CD4-positive, alpha-beta T cell treated with Interleukin-17A for 4 hours (primary cell): ENCODE data around the gene CD248.

Experiments
- DNase-seq: peaks from one replicate; pipeline ENCODE4 v3.0.0-alpha.2; 2020; ENCODE audit warnings: mixed read lengths

CD248 gene

DNA sequence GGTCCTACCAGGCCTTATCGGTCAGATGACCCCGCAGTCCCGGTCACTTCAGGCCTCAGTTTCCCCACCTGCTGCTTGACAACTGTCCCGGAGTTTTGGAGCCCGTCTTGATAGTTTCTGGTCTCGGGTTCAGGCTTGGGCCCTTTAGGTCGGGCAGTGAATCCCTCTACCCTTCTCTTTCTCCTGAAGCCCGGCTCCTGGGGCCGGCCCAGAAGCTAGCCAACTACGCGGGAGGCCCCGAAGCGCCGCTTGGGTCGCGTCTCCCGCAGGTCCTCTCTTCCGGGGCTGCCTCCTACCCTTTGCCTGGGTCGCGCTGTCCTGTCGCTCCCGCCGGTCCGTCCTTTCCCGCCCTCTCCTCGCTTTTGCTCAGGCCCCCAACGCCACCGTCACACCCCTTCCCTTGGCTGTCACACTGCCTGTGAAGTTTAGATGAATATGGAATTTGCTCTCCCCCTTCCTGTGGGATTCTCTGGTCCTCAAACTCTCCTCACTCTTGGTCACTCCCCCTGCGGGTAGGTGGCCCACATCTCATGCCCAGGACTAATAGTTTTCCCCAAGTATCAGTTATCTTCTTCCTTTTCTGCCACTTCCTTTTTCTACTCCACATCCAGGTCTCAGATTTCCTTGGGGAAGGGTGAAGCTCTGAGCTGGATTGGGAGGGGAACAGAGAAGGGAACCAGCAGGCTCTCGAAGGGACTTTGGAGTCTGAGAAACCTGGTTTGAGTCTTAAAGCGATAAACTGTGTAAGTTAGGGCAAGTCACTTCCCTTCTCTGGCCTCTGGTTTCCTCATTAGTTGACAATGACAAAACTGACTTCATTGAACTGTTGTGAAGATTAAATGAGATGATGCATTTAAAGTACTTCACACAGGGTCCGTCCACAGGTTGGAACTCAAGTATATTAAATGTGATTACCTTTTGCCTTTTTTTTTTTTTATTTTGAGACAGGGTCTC, 47.6 kb downstream of the CD248 start:
- DNase-seq: no peak

DNA sequence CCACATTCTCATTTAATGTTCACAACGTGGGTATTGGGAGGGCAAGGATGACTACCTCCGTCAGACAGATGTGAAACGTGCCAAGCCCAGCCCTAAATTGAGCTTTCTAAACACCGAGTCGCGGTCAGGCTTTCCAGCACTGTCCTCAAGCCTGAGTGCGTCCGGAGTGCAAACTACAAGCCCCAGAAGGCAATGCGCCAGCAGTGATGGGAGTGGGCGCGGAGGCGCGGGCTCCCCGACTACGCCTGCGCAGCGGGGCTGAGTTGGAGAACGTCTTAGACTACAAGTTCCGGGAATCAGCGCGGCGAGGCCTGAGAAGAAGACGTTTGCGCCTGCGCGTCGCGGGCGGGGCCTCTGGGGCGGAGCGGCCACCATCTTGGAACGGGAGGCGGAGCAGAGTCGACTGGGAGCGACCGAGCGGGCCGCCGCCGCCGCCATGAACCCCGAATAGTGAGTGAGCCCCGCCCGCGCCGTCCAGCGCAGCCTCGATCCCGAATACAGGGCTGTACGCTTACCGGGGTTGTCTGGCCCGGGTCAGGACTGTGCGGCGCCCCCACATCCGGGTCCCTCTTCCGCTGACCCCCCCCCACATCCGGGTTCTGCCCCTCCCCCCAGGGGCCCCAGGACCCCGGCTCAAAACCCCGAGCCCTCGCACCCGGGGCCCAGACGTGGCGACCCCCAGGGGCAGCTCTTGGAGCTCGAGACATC, 48.4 kb downstream of the CD248 start, which contains the start of gene RAB1B:
TSS of gene RAB1B (plus strand) at position 396 of the 708 bp plus-strand sequence. CDS start at position 437, 41 bp downstream.
- peak; percentile 100 for DNase-seq

DNA sequence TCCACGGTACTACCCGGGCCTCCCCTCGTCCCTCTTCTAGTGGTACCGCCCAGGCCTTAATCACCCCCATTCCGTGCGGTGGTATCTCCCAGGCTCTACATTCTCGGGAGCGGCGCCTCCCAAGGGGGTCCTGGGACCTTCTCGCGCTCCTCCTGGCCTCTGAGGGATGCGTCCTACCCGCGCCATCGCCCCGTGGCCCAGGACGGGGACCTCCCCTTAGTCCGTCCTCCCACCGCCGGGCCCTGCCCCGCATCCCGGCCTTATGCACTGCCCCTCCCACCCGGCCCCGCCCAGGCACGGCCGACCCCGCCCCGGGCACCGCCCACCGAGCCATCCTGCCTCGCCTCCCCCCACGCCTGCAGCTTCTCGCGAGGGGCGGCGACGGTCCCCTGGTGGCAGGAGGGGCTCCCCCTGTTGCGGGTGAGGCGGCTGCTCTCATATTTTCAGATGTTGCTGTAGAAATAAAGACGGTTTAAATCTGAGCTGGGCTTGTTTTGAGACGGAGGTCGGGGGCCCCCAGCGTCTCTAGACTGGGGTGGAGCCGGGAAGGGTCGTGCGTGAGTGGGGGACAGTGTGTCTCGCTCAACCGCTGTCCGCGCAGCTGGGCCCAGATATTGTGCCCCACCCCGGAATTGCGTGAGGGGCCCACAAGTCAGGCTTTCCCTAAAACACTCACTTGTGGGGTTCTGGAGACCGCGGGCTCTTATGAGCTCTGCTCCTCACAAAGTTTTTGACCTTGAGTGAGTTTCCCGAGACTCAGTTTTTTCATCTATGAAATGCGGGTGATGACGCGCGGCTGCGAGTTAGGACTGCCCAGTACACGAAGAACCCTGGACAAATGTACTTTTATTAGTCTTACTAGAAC, 49.2 kb downstream of the CD248 start:
- peak; percentile 90 for DNase-seq

DNA sequence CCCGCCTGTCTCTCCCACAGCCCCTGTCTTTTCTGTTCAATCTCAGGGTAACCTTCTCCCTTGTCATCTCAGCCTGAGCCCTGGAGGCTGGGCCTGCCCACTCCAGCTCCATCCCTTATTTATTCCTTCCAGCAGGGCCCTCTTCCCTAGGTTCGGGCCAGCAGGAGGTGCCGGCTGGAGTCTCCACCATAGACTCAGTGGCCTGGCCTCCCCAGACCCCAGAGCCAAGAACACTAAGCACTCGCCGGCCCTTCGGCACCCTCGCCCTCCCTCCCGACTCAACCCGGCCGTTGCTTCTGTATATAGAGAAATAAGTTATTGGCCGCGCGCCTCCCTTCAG, 49.8 kb downstream of the CD248 start:
- DNase-seq: no peak

DNA sequence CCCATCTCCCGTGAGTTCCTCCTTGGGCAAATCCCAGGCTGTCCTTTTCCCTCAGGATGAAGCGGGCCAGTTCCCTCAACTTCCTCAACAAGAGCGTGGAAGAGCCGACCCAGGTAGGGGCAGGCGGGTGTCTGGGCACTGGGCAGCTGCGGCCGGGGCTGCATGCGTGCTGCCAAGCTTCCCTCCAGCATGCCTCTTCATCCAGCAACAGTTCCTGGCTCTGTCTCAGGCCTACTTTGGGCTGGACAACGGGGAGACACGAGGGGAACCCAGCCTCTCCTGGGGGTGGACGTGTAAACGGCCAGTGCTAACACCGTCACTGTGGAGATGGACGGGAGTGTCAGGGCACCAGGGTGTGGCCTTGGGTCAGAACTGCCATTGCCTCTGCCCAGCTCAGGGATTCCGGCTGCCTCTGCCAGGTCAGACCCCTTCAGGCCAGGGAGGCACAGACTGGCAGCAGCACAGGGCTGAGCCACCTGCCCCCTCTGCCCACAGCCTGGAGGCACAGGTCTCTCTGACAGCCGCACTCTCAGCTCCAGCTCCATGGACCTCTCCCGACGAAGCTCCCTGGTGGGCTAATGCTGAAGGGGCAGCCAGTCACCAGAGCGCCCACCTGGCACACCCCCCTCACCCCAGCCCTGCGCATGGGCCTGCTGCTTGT, 50.3 kb downstream of the CD248 start:
- no peak for DNase-seq

DNA sequence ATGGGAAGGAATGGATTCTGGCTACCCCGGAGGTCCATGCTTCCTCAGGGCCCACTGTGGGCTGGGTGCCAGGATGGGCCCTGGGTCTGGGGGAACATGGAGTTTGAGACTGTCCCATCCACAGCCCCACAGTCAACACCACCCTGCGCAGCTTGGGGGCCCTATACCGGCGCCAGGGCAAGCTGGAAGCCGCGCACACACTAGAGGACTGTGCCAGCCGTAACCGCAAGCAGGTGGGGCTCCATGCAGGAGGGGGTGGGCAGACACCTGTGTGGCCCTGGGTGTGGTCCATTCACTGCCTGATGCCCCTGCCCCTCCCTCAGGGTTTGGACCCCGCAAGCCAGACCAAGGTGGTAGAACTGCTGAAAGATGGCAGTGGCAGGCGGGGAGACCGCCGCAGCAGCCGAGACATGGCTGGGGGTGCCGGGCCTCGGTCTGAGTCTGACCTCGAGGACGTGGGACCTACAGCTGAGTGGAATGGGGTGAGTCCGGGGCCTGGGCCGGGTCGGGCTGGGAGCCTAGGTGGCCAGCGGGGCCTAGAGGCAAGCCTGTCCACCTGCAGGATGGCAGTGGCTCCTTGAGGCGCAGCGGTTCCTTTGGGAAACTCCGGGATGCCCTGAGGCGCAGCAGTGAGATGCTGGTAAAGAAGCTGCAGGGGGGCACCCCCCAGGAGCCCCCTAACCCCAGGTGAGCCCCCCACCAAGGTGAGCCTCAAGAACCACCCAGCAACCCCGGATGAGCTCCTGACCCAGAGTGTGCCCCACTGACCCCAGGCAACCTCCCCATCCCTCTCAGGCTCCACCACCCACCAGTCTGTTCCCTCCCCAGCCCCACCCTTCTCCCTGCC, 51.1 kb downstream of the CD248 start:
- no peak for DNase-seq

DNA sequence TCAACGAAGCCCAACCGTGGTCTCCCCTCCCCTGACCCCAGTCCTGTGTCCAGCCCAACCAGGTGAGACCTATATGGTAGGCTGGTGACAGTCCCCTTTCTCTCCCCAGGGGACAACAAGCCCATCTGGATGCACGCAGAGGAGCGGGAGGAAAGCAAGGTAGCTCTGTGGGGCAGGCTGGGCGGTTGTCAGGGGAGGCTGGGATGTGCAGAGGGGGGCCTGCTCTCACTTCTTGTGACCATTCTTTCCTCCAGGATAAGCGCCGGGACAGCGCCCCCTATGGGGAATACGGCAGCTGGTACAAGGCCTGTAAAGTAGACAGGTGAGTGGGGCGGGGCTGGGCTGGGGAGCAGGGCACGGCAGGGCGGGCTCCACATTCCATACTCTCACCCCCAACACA, 51.9 kb downstream of the CD248 start:
- peak; percentile 48 for DNase-seq
